GM12878 (cell line): Measurements from ENCODE around the gene POLR3E. TPM values are rescaled to one million over a fixed set of nuclear protein-coding genes. Genes with fewer than 3 reads are reported as not detected.

ENCODE experiments used
- ATAC-seq: fragments of 200-7000 bp; cut with Tn5 transposase; 3 replicates; pipeline ENCODE4 v1.9.1; 2020; ENCODE audit warnings: mild to moderate bottlenecking, moderate library complexity
- BruUV-seq: library from RNA; stranded (reverse); fragments of 400-500 nt; replicated peaks from 2 replicates; lab custom pipeline; 2021; lab: Mats Ljungman, UMichigan
- CTCF ChIA-PET: fragments of 300-600 bp; sonication (Branson Sonifier 250); formaldehyde crosslinking; extraction: SDS; loops from one replicate; lab custom pipeline; 2021; ENCODE audit warnings: inconsistent platforms; lab: Yijun Ruan, JAX
- POLR2A ChIA-PET: fragments of 350-600 bp; formaldehyde crosslinking; extraction: SDS; loops from one replicate; lab custom pipeline; 2021; ENCODE audit warnings: inconsistent platforms; lab: Charles Lee
- RAD21 ChIA-PET: fragments of 300-600 bp; sonication (Branson Sonifier 250); formaldehyde crosslinking; loops from one replicate; lab custom pipeline; 2023; ENCODE audit warnings: antibody characterized with exemption; ENCODE audit not compliant: unreplicated experiment; lab: Charles Lee
- SMC1A ChIA-PET: fragments of 300-600 bp; sonication (Branson Sonifier 250); formaldehyde crosslinking; loops from one replicate; lab custom pipeline; 2023; ENCODE audit not compliant: unreplicated experiment, uncharacterized antibody; lab: Charles Lee
- DNase-seq: peaks from one replicate; pipeline ENCODE4 v3.0.0-alpha.2; 2011; ENCODE audit warnings: low read depth, low spot score
- FAIRE-seq: peaks from 3 replicates; lab custom pipeline; 2011; peaks lifted over from hg19 to GRCh38; lab: Jason Lieb, UNC
- H2AFZ ChIP-seq: 2 replicates; pipeline ENCODE4 v1.6.0; 2011; ENCODE audit warnings: low read depth, low read length, control low read depth; ENCODE audit not compliant: control insufficient read depth
- H3K27ac ChIP-seq: 2 replicates; pipeline ENCODE4 v1.5.1; 2011; ENCODE audit warnings: control low read depth; ENCODE audit not compliant: control insufficient read depth, insufficient read depth
- H3K27me3 ChIP-seq, 2 experiments: replicated peaks in 1 of 2; 2 replicates each; pipeline versions ENCODE4 v1.6.0 to v1.6.1; 2011; ENCODE audit warnings: low read length in 1 of 2; ENCODE audit not compliant: control insufficient read depth in 2 of 2, insufficient read depth in 2 of 2
- H3K36me3 ChIP-seq, 2 experiments: 2 replicates each; pipeline ENCODE4 v1.5.1; 2011; ENCODE audit warnings: low read length in 1 of 2; ENCODE audit not compliant: control insufficient read depth in 2 of 2, insufficient read depth in 2 of 2
- H3K4me1 ChIP-seq: 2 replicates; pipeline ENCODE4 v1.6.1; 2011; ENCODE audit warnings: mild to moderate bottlenecking, low read length, moderate library complexity, mixed read lengths; ENCODE audit not compliant: control insufficient read depth, insufficient read depth
- H3K4me2 ChIP-seq: 2 replicates; pipeline ENCODE4 v1.6.0; 2011; ENCODE audit warnings: control low read depth; ENCODE audit not compliant: control insufficient read depth, insufficient read depth
- H3K4me3 ChIP-seq: fragments of 200-600 bp; sonication (generic); 2 replicates; pipeline ENCODE4 v1.5.1; 2016
- H3K79me2 ChIP-seq: 2 replicates; pipeline ENCODE4 v1.6.0; 2011; ENCODE audit warnings: low read length; ENCODE audit not compliant: control insufficient read depth, insufficient read depth
- H3K9ac ChIP-seq: 2 replicates; pipeline ENCODE4 v1.8.0; 2011; ENCODE audit warnings: low read length, control low read depth, mixed read lengths; ENCODE audit not compliant: control insufficient read depth, insufficient read depth
- H3K9me3 ChIP-seq: replicated peaks from 3 replicates; pipeline ENCODE4 v1.5.1; 2011; ENCODE audit warnings: mild to moderate bottlenecking, low read length; ENCODE audit not compliant: control insufficient read depth, insufficient read depth
- H4K20me1 ChIP-seq: 2 replicates; pipeline ENCODE4 v1.6.0; 2011; ENCODE audit not compliant: control insufficient read depth, insufficient read depth
- CREM ChIP-seq: IDR thresholded peaks from 2 replicates; pipeline ENCODE4 v1.6.1; 2014; ENCODE audit warnings: antibody characterized with exemption, low read depth
- ELK1 ChIP-seq: IDR thresholded peaks from 2 replicates; pipeline ENCODE4 v1.6.1; 2012; ENCODE audit warnings: low read depth, low read length, improper control_type of control experiment
- HCFC1 ChIP-seq: fragments of 150-350 bp; IDR thresholded peaks from 2 replicates; pipeline ENCODE4 v1.6.1; 2014; ENCODE audit warnings: low read length
- MLLT1 ChIP-seq: fragments of 450-650 bp; IDR thresholded peaks from 2 replicates; pipeline ENCODE4 v1.6.1; 2016; ENCODE audit warnings: mild to moderate bottlenecking
- NFYB ChIP-seq: IDR thresholded peaks from 2 replicates; pipeline ENCODE4 v1.6.1; 2011; ENCODE audit warnings: low read depth, mild to moderate bottlenecking, low read length, improper control_type of control experiment, moderate library complexity; ENCODE audit not compliant: insufficient read depth
- NR2C1 ChIP-seq: fragments of 450-650 bp; IDR thresholded peaks from 2 replicates; pipeline ENCODE4 v1.6.1; 2017; ENCODE audit warnings: antibody characterized with exemption, mild to moderate bottlenecking, moderate library complexity
- PML ChIP-seq: IDR thresholded peaks from 2 replicates; pipeline ENCODE4 v1.6.1; 2012; ENCODE audit warnings: low read length, inconsistent platforms
- SKIL ChIP-seq: fragments of 450-650 bp; IDR thresholded peaks from 2 replicates; pipeline ENCODE4 v1.6.1; 2017; ENCODE audit warnings: mild to moderate bottlenecking, low read depth, inconsistent platforms; ENCODE audit not compliant: poor library complexity, severe bottlenecking
- SRF ChIP-seq, 2 experiments: IDR thresholded peaks; 2 replicates each; pipeline ENCODE4 v1.6.1; 2011; ENCODE audit warnings: low read depth in 2 of 2, low read length in 2 of 2, mild to moderate bottlenecking in 1 of 2, moderate library complexity in 1 of 2
- STAT1 ChIP-seq: fragments of 450-650 bp; conservative IDR thresholded peaks from 2 replicates; pipeline ENCODE4 v1.6.1; 2014; ENCODE audit warnings: antibody characterized with exemption, mild to moderate bottlenecking
- ZBTB33 ChIP-seq: fragments of 450-650 bp; IDR thresholded peaks from 2 replicates; pipeline ENCODE4 v1.6.1; 2017; ENCODE audit warnings: mild to moderate bottlenecking
- ZNF24 ChIP-seq: fragments of 450-650 bp; IDR thresholded peaks from 2 replicates; pipeline ENCODE4 v1.6.1; 2017; ENCODE audit warnings: antibody characterized with exemption, mild to moderate bottlenecking
- WGBS: methylation state at CpG from one replicate; pipeline ENCODE4 v1.1.6; 2016; ENCODE audit warnings: low lambda C conversion rate; ENCODE audit not compliant: insufficient replicate concordance, insufficient coverage; ENCODE audit errors: missing lambda C conversion rate; 5-methylcytosine and 5-hydroxymethylcytosine counted together
- in situ Hi-C: fragments of 300-500 bp; cut with MboI; formaldehyde crosslinking; loops from 9 replicates; pipeline ENCODE4 v1.14.3; 2018; ENCODE audit warnings: mixed read lengths
- intact Hi-C: fragments of 100-400 bp; cut with micrococcal nuclease; formaldehyde crosslinking; loops from one replicate; pipeline ENCODE4 v1.14.2; 2022; ENCODE audit not compliant: unreplicated experiment
- polyA plus RNA-seq, 11 experiments: library from polyadenylated mRNA; depleted of rRNA in 4 of 11; unstranded in 6 of 11; stranded (reverse) in 5 of 11; fragments of >200 nt; fragmentation: Nextera tagmentation in 4 of 11; fragmentation: Illumina TruSeq in 1 of 11; extraction: Ambion mirVana in 4 of 11; extraction: Trizol in 1 of 11; gene quantifications; 1 replicate in 1 of 11; 2 replicates in 10 of 11; pipeline versions ENCODE4 v1.2.1 to v1.2.3, GENCODE V29; 2011 to 2016; ENCODE audit warnings: inconsistent platforms in 2 of 11, missing spikeins in 2 of 11, low read depth in 1 of 11
- total RNA-seq, 4 experiments: library from RNA; depleted of rRNA in 3 of 4; stranded (reverse); fragments of >200 nt in 3 of 4; fragmentation: Illumina TruSeq in 1 of 4; extraction: Trizol in 1 of 4; gene quantifications; 2 replicates each; pipeline versions ENCODE4 v1.2.1 to v1.2.3, GENCODE V29; 2013 to 2021
- TF ChIP-seq, protein P1 (sequence below): fragments of 450-650 bp; IDR thresholded peaks from 2 replicates; pipeline ENCODE4 v1.6.1; 2017; ENCODE audit warnings: mild to moderate bottlenecking, moderate library complexity

POLR3E gene
- total and polyA plus RNA-seq, 10 of the 15 experiments (the other 5 are each of a cell fraction or from before 2014, with no cell fraction given) = 11.1 to 79.5 (median 39.7) TPM

DNA sequence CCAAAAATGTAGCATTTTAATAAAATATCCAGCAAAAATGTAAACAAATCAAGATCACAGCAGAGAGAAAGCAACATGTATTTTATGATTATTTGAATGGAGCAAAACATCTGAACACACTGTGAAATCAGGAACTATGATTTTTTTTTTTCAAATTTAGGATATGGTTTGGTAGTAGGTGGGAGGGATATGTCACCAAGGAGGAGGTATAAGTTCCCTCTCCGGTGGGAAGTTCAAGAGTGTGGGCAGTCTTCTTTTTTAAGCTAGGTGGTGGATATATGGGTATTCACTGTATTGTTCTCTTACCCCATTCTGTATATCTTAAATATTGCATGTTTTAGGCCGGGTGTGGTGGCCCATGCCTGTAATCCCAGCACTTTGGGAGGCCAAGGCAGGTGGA lies 67.0 kb downstream of the POLR3E start:
- Histone ChIP-seq H3K9me3 (no peaks in the 10 kb centered on the region), H2AFZ (no peak overlapping the region), H3K9ac (no peak overlapping the region), H3K4me3 (no peak overlapping the region), H3K4me2 (no peak overlapping the region), H4K20me1 (no peaks in the 10 kb centered on the region), H3K36me3 (peaks cover 1 to 20% of the 10 kb centered on the region in 2 experiments), H3K27ac (no peak overlapping the region), H3K79me2 (peaks cover 27% of the 10 kb centered on the region), H3K27me3 (no peaks in the 10 kb centered on the region), H3K4me1 (peaks cover 4% of the 10 kb centered on the region)
- ChIA-PET CTCF (interaction anchor here (1.0 kb wide), 1 partner anchor 11 kb away, joined by 4 read pairs; no protein-coding TSS in a partner anchor), SMC1A (interaction anchor here (1.9 kb wide), 1 partner anchor 9 kb away, joined by 6 read pairs; no protein-coding TSS in a partner anchor), POLR2A (interaction anchor here (0.7 to 12.9 kb wide), 4 partner anchors 7 to 1635 kb away, joined by 3 to 185 read pairs (median 3); no protein-coding TSS in a partner anchor), RAD21 (interaction anchor here (1.3 kb wide), 1 partner anchor 11 kb away, joined by 3 read pairs; no protein-coding TSS in a partner anchor)
- no peak for ATAC-seq
- 100% methylated on average over 2 of the region's 2 CpGs for WGBS
- BruUV-seq = no TSS peak
- FAIRE-seq = no peak
- intact Hi-C loops (no loop called here), in situ Hi-C loops (no loop called here)
- DNase-seq = no peak
- TF ChIP-seq NFYB = no peak
- no peak for TF ChIP-seq NR2C1
- TF ChIP-seq SRF (IDR thresholded peaks at IDR 0.05; ENCODE audit: low read depth in 2 of 2, low read length in 2 of 2) = no peak
- no peak for TF ChIP-seq CREM
- no peak for TF ChIP-seq HCFC1
- no peak for TF ChIP-seq ZNF24
- TF ChIP-seq ZBTB33 = no peak
- TF ChIP-seq, protein P1, sequence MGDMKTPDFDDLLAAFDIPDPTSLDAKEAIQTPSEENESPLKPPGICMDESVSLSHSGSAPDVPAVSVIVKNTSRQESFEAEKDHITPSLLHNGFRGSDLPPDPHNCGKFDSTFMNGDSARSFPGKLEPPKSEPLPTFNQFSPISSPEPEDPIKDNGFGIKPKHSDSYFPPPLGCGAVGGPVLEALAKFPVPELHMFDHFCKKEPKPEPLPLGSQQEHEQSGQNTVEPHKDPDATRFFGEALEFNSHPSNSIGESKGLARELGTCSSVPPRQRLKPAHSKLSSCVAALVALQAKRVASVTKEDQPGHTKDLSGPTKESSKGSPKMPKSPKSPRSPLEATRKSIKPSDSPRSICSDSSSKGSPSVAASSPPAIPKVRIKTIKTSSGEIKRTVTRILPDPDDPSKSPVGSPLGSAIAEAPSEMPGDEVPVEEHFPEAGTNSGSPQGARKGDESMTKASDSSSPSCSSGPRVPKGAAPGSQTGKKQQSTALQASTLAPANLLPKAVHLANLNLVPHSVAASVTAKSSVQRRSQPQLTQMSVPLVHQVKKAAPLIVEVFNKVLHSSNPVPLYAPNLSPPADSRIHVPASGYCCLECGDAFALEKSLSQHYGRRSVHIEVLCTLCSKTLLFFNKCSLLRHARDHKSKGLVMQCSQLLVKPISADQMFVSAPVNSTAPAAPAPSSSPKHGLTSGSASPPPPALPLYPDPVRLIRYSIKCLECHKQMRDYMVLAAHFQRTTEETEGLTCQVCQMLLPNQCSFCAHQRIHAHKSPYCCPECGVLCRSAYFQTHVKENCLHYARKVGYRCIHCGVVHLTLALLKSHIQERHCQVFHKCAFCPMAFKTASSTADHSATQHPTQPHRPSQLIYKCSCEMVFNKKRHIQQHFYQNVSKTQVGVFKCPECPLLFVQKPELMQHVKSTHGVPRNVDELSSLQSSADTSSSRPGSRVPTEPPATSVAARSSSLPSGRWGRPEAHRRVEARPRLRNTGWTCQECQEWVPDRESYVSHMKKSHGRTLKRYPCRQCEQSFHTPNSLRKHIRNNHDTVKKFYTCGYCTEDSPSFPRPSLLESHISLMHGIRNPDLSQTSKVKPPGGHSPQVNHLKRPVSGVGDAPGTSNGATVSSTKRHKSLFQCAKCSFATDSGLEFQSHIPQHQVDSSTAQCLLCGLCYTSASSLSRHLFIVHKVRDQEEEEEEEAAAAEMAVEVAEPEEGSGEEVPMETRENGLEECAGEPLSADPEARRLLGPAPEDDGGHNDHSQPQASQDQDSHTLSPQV = no peak
- TF ChIP-seq PML = no peak
- no peak for TF ChIP-seq MLLT1
- no peak for TF ChIP-seq STAT1
- TF ChIP-seq ELK1 = no peak
- TF ChIP-seq SKIL = no peak
